Spleen (tissue), 11 donors: ENCODE measurements around the gene ATP5PB. TPM values are rescaled to one million over a fixed set of nuclear protein-coding genes. Genes with fewer than 3 reads are reported as not detected.

Experiments used
- DNase-seq: peaks from one replicate; pipeline ENCODE4 v3.0.0-alpha.2; 2020
- H3K27ac ChIP-seq, 8 donors: fragments of 200-600 bp; sonication (generic) in 7 of 8; 1 replicate in 4 of 8; 2 replicates in 4 of 8; pipeline versions ENCODE4 v1.5.0 to v1.8.0; 2016 to 2021; ENCODE audit warnings: inconsistent platforms in 4 of 8, mild to moderate bottlenecking in 4 of 8, moderate library complexity in 1 of 8
- H3K27me3 ChIP-seq, 7 donors: fragments of 200-600 bp; sonication (generic) in 6 of 7; replicated peaks in 1 of 7; 1 replicate in 4 of 7; 2 replicates in 3 of 7; pipeline versions ENCODE4 v1.5.0 to v1.8.0; 2016 to 2021; ENCODE audit warnings: inconsistent platforms in 3 of 7, mild to moderate bottlenecking in 1 of 7
- H3K36me3 ChIP-seq, 6 donors: fragments of 200-600 bp; sonication (generic) in 5 of 6; 1 replicate in 4 of 6; 2 replicates in 2 of 6; pipeline versions ENCODE4 v1.5.0 to v1.8.0; 2016 to 2021; ENCODE audit warnings: inconsistent platforms in 2 of 6
- H3K4me1 ChIP-seq, 6 donors: fragments of 200-600 bp; sonication (generic) in 5 of 6; 1 replicate in 3 of 6; 2 replicates in 3 of 6; pipeline versions ENCODE4 v1.5.0 to v1.8.0; 2016 to 2021; ENCODE audit warnings: inconsistent platforms in 3 of 6
- H3K4me3 ChIP-seq, 8 donors: fragments of 200-600 bp; sonication (generic) in 7 of 8; 1 replicate in 4 of 8; 2 replicates in 4 of 8; pipeline versions ENCODE4 v1.5.0 to v1.8.0; 2016 to 2021; ENCODE audit warnings: inconsistent platforms in 4 of 8, mild to moderate bottlenecking in 4 of 8, moderate library complexity in 2 of 8
- H3K9me3 ChIP-seq, 8 donors: fragments of 200-600 bp; sonication (generic) in 7 of 8; 1 replicate in 4 of 8; 2 replicates in 4 of 8; pipeline versions ENCODE4 v1.5.0 to v1.8.0; 2016 to 2021; ENCODE audit warnings: inconsistent platforms in 4 of 8
- POLR2A ChIP-seq, 3 donors: fragments of 450-650 bp; IDR thresholded peaks; one replicate each; pipeline ENCODE4 v1.5.1; 2017; ENCODE audit warnings: antibody characterized with exemption in 3 of 3, mild to moderate bottlenecking in 1 of 3
- POLR2AphosphoS5 ChIP-seq, 3 donors: sonication (generic); formaldehyde crosslinking; IDR thresholded peaks; one replicate each; pipeline ENCODE4 v1.5.1; 2017; ENCODE audit warnings: antibody characterized with exemption in 3 of 3
- WGBS, 5 donors: extraction: QIAGEN DNeasy Blood & Tissue Kit in 3 of 5; methylation state at CpG; one replicate each; pipeline versions ENCODE4 v1.1.5 to v1.1.7; 2013 to 2018; 5-methylcytosine and 5-hydroxymethylcytosine counted together
- intact Hi-C: fragments of 100-400 bp; cut with DNase I; formaldehyde crosslinking; loops from one replicate; pipeline ENCODE4 v1.15.0; 2023; ENCODE audit warnings: low total_unique reads
- polyA plus RNA-seq, 3 donors: library from polyadenylated mRNA; stranded (reverse); fragments of 200-250 nt; gene quantifications; one replicate each; pipeline ENCODE4 v1.2.1, GENCODE V29; 2013
- total RNA-seq, 7 donors: library from RNA; depleted of rRNA in 3 of 7; stranded (reverse); fragments of >200 nt in 3 of 7; fragmentation: NEBNext Ultra II Directional in 4 of 7; extraction: Animal tissue kit (Norgen Biotek cat#: 25700) in 4 of 7; gene quantifications; one replicate each; pipeline versions ENCODE4 v1.1.0 to v1.2.1, GENCODE V29; 2016 to 2021
- TF ChIP-seq, protein P1 (sequence below), 11 experiments: fragments of 200-600 bp in 7 of 11; fragments of 450-650 bp in 4 of 11; sonication (generic) in 4 of 11; IDR thresholded peaks in 8 of 11; conservative IDR thresholded peaks in 3 of 11; 1 replicate in 7 of 11; 2 replicates in 4 of 11; pipeline versions ENCODE4 v1.4.0 to v1.8.0; 2016 to 2021; ENCODE audit warnings: antibody characterized with exemption in 11 of 11, inconsistent platforms in 4 of 11, mild to moderate bottlenecking in 1 of 11
- donor health status: healthy with polysubstance abuse.
- donor health status: DM: no; HTN: no; CAD: no; lungs with moderate emphysema.
- donor health status: DM: no; HTN: no; CAD: no.
- donor health status: Bipolar disorder and iron deficiency.
- donor health status: healthy.
- donor health status: DM: no; HTN: no; CAD: no.
- donor health status: DM: yes; HTN: yes; CAD: no.

The ATP5PB gene
- total and polyA plus RNA-seq, 10 donors, result 124 to 277 (median 144) TPM

DNA sequence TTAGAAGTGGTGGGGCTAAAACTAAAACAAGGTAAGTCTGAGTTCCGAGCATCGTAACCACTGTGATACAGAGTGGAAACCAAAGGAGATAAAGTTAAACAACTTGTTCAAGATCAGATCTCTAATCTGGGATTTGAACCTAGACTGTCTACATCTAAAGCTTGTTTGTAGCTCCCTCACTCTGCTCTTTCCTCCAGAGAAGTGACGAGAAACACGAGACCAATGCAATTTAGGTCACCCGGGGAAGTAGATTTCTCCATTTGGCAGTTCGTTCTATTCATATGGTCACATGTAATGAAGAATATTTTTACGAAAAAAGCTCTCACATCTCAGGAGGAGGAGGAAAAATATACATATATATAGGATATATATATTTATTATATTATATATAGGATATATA lies 52.4 kb downstream of the ATP5PB start:
- DNase-seq, result no peak
- intact Hi-C loops, result loop anchor here (10.0 kb wide), 1 partner anchor 253 kb away; the partner anchor contains the start of gene DDX20
- TF ChIP-seq POLR2A (IDR thresholded peaks at IDR 0.05), result no peak
- TF ChIP-seq, protein P1, sequence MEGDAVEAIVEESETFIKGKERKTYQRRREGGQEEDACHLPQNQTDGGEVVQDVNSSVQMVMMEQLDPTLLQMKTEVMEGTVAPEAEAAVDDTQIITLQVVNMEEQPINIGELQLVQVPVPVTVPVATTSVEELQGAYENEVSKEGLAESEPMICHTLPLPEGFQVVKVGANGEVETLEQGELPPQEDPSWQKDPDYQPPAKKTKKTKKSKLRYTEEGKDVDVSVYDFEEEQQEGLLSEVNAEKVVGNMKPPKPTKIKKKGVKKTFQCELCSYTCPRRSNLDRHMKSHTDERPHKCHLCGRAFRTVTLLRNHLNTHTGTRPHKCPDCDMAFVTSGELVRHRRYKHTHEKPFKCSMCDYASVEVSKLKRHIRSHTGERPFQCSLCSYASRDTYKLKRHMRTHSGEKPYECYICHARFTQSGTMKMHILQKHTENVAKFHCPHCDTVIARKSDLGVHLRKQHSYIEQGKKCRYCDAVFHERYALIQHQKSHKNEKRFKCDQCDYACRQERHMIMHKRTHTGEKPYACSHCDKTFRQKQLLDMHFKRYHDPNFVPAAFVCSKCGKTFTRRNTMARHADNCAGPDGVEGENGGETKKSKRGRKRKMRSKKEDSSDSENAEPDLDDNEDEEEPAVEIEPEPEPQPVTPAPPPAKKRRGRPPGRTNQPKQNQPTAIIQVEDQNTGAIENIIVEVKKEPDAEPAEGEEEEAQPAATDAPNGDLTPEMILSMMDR (IDR thresholded peaks at IDR 0.05 in 8 of 11, conservative IDR thresholded peaks at IDR 0.05 in 3 of 11), result no peak
- TF ChIP-seq POLR2AphosphoS5 (IDR thresholded peaks at IDR 0.05), result no peak
- peak overlapping the region in 1 of 8 donors; percentile 1 for H3K4me3 ChIP-seq
- WGBS, 5 donors, result 78 to 87% (median 84%) methylated on average over 7 of the region's 7 CpGs
- peaks cover 25 to 67% (median 41%) of the 10 kb centered on the region in 6 donors for H3K4me1 ChIP-seq
- no peaks in the 10 kb centered on the region for H3K27me3 ChIP-seq
- H3K36me3 ChIP-seq, result no peaks in the 10 kb centered on the region
- peaks cover 0 to 3% (median 0%) of the 10 kb centered on the region in 8 donors for H3K9me3 ChIP-seq
- H3K27ac ChIP-seq, result no peak overlapping the region

DNA sequence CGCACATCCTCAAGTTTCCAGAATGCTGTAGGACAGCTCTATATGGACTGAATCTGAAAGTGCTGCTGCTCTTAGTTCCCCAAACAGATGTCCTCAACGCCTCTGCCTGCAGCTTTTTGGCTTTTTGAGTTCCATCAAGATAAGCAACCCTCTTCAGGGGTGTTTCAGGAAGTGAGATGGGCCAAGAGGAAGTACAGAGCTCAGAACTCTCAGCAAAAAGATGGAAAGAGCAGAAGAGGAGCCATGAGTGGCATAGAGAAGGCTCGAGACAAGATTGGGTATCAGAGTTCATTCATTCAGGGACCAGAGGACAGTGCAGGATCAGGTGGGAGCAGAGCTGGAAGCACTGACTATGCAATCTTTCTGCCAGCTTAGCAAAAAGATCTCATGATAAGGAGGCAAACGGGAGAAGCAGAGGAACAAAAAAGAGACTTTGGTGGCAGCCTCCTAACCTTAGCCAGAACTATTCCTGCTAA lies 54.4 kb downstream of the ATP5PB start, which contains the start of the genes ADORA3 and TMIGD3:
TSS of gene ADORA3 (minus strand) at position 49 of the 476 bp plus-strand sequence. CDS start 279 bp downstream, outside the sequence.
TSS of gene TMIGD3 (minus strand) at position 49 of the 476 bp plus-strand sequence. CDS start 279 bp downstream, outside the sequence.
- H3K27me3 ChIP-seq, result no peaks in the 10 kb centered on the region
- TF ChIP-seq POLR2AphosphoS5 (IDR thresholded peaks at IDR 0.05) (peak in 1 of 3 donors; percentile 69), POLR2A (IDR thresholded peaks at IDR 0.05) (no peak)
- TF ChIP-seq, protein P1 (IDR thresholded peaks at IDR 0.05 in 8 of 11, conservative IDR thresholded peaks at IDR 0.05 in 3 of 11), result no peak
- intact Hi-C loops, result loop anchor here (10.0 kb wide), 1 partner anchor 251 kb away; the partner anchor contains the start of gene DDX20
- peaks cover 38 to 73% (median 59%) of the 10 kb centered on the region in 6 donors for H3K4me1 ChIP-seq
- no peak for DNase-seq
- peak within 1 kb of the TSS; percentile 35 to 99 (median 92) for H3K27ac ChIP-seq
- H3K36me3 ChIP-seq, result no peaks in the 10 kb centered on the region
- WGBS, 5 donors, result 16 to 30% (median 22%) methylated on average over 4 of the region's 4 CpGs
- no peaks in the 10 kb centered on the region for H3K9me3 ChIP-seq
- H3K4me3 ChIP-seq, result peak within 1 kb of the TSS in 2 of 8 donors; percentile 10 to 42

GRCh38 chr1:111504097-111504496 lies 54.8 kb downstream of the ATP5PB start:
- no peak for TF ChIP-seq POLR2A (IDR thresholded peaks at IDR 0.05)
- no peak for TF ChIP-seq POLR2AphosphoS5 (IDR thresholded peaks at IDR 0.05)
- TF ChIP-seq, protein P1 (IDR thresholded peaks at IDR 0.05 in 8 of 11, conservative IDR thresholded peaks at IDR 0.05 in 3 of 11), result no peak
- H3K36me3 ChIP-seq, result no peaks in the 10 kb centered on the region
- no peaks in the 10 kb centered on the region for H3K9me3 ChIP-seq
- no peaks in the 10 kb centered on the region for H3K27me3 ChIP-seq
- peak overlapping the region; percentile 35 to 99 (median 92) for H3K27ac ChIP-seq
- H3K4me1 ChIP-seq, result peaks cover 43 to 73% (median 64%) of the 10 kb centered on the region in 6 donors
- DNase-seq, result no peak
- H3K4me3 ChIP-seq, result peak overlapping the region in 1 of 8 donors; percentile 42
- intact Hi-C loops, result loop anchor here (10.0 kb wide), 1 partner anchor 251 kb away; the partner anchor contains the start of gene DDX20
- 61 to 83% (median 79%) methylated on average over 6 of the region's 6 CpGs for WGBS, 5 donors

DNA sequence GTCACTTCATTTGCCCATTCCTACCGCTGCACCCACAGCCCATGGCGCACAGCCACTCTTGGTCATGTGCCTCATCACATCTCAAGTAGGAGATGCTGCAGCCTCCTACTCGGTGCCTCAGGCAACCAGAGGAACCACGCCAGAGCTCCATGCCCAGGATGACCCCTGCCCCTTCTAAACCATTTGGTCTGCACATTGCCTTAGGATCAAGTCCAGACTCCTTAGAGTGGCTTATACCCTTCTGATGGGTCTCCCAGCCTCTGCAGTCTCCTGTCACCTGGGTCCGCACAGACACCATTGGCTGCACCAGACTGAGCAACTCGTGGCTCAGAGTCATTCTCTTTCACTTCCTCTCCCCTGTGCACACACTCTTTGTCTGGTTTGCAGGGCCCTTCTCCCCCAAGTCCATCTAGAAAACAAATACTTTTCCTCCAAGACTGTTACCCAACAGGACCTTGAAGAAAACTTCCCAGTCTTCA lies 56.4 kb downstream of the ATP5PB start:
- 42 to 66% (median 61%) methylated on average over 6 of the region's 6 CpGs for WGBS, 5 donors
- peaks cover 45 to 89% (median 78%) of the 10 kb centered on the region in 6 donors for H3K4me1 ChIP-seq
- TF ChIP-seq POLR2AphosphoS5 (IDR thresholded peaks at IDR 0.05), result peak in 2 of 3 donors; percentile 44 to 71
- TF ChIP-seq, protein P1 (IDR thresholded peaks at IDR 0.05 in 8 of 11, conservative IDR thresholded peaks at IDR 0.05 in 3 of 11), result no peak
- no peak for TF ChIP-seq POLR2A (IDR thresholded peaks at IDR 0.05)
- intact Hi-C loops, result loop anchor here (5.0 to 10.0 kb wide), 2 partner anchors 147 to 249 kb away; partner anchors contain the start of gene DDX20
- H3K27ac ChIP-seq, result peak overlapping the region; percentile 83 to 99 (median 96)
- H3K27me3 ChIP-seq, result no peaks in the 10 kb centered on the region
- peak; percentile 85 for DNase-seq
- no peaks in the 10 kb centered on the region for H3K9me3 ChIP-seq
- no peaks in the 10 kb centered on the region for H3K36me3 ChIP-seq
- peak overlapping the region in 1 of 8 donors; percentile 4 for H3K4me3 ChIP-seq
